ENCODE data around the gene ESPL1.

DNA sequence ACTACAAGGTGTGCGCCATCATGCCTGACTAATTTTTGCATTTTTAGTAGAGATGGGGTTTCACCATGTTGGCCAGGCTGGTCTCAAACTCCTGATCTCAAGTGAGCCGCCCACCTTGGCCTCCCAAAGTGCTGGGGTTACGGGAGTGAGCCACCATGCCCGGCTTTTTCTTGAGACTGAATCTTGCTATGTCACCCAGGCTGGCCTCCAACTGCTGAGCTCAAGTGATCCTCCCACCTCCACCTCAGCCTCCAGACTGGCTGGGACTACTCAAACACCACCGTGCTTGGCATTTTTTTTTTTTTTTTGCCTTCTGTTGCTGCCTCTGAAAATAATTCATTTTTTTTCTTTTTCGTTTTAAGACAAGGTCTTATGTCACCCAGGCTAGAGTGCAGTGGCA lies 8.2 kb upstream of the ESPL1 start:
- TF ChIP-seq CTCF (IDR thresholded peaks at IDR 0.05; ENCODE audit: insufficient read depth, low read length, poor library complexity, severe bottlenecking) (no peak), EZH2phosphoT487 (conservative IDR thresholded peaks at IDR 0.05; ENCODE audit: low read length) (no peak)
